ENCODE measurements around the gene LAMTOR4. TPM values are rescaled to one million over a fixed set of nuclear protein-coding genes. Genes with fewer than 3 reads are reported as not detected.

Gene LAMTOR4
- total and polyA plus RNA-seq, 2 donors (not counting 1 experiment from before 2014, with no cell fraction given), result 214 to 448 TPM

GRCh38 chr7:100158229-100159098, 9.7 kb downstream of the LAMTOR4 start, which contains the start of gene TRAPPC14:
Gene TRAPPC14 (minus strand): TSS chr7:100158723. CDS start chr7:100158499, 224 bp downstream.
- no peaks in the 10 kb centered on the region for H3K27me3 ChIP-seq (replicated peaks in 1 of 4; ENCODE audit: control extremely low read depth in 1 of 4, control insufficient read depth in 3 of 4, insufficient read depth in 4 of 4, low read length in 3 of 4)
- POLR2A ChIA-PET, result interaction anchor here (0.7 to 2.9 kb wide), 2 partner anchors 10 to 30 kb away, joined by 5 to 16 read pairs; partner anchors contain the start of gene LAMTOR4
- TF ChIP-seq CTCF (IDR thresholded peaks at IDR 0.05), result no peak
- TF ChIP-seq EZH2 (IDR thresholded peaks at IDR 0.05; ENCODE audit: borderline replicate concordance, insufficient read depth, low read depth, low read length, poor library complexity, severe bottlenecking), result no peak
- peaks cover 28% of the 10 kb centered on the region for H4K20me1 ChIP-seq (ENCODE audit: control insufficient read depth, insufficient read depth, low read length, poor library complexity, severe bottlenecking)
- CTCF ChIA-PET, result interaction anchor here (0.5 to 5.1 kb wide), 6 partner anchors 9 to 38 kb away, joined by 3 to 18 read pairs (median 4); partner anchors contain the start of gene LAMTOR4
- peaks cover 23% of the 10 kb centered on the region for H3K79me2 ChIP-seq (ENCODE audit: control insufficient read depth, insufficient read depth, low read length)
- DNase-seq (peak; percentile 93), ATAC-seq (ENCODE audit: low read depth) (peak; percentile 93)
- peaks cover 0 to 41% of the 10 kb centered on the region in 2 experiments for H3K36me3 ChIP-seq (replicated peaks in 1 of 2; ENCODE audit: control extremely low read depth in 1 of 2, control insufficient read depth in 1 of 2, extremely low read depth in 1 of 2, insufficient read depth in 2 of 2, low read length in 1 of 2)
- intact Hi-C loops (cut with micrococcal nuclease), result loop anchor here (1.0 to 5.0 kb wide), 6 partner anchors 10 to 179 kb away; partner anchors contain the start of genes GAL3ST4, GPC2, LAMTOR4 and MBLAC1
- under 1% methylated on average over 81 of the region's 87 CpGs for WGBS (ENCODE audit: insufficient coverage)
- H2AFZ ChIP-seq (ENCODE audit: insufficient read depth, low read depth, low read length, poor library complexity, severe bottlenecking), result peak within 1 kb of the TSS; percentile 97
- H3K4me2 ChIP-seq (replicated peaks; ENCODE audit: low read depth, low read length, poor library complexity, severe bottlenecking), result peak within 1 kb of the TSS; percentile 92
- Mint-ChIP-seq H3K4me3 (peak within 1 kb of the TSS; percentile 89), H3K27ac (peak within 1 kb of the TSS; percentile 90), H3K27me3 (no peaks in the 10 kb centered on the region), H3K9me3 (ENCODE audit: insufficient read depth) (no peaks in the 10 kb centered on the region), H3K4me1 (peaks cover 43% of the 10 kb centered on the region)
- H3K9me3 ChIP-seq (ENCODE audit: control extremely low read depth in 1 of 3, control insufficient read depth in 2 of 3, insufficient read depth in 1 of 3, low read length in 2 of 3), result no peaks in the 10 kb centered on the region
- H3K9ac ChIP-seq (ENCODE audit: low read length), result peak within 1 kb of the TSS; percentile 95
- peak within 1 kb of the TSS; percentile 68 to 84 for H3K27ac ChIP-seq (ENCODE audit: low read length in 2 of 2)
- H3K4me1 ChIP-seq (ENCODE audit: control insufficient read depth in 2 of 2, insufficient read depth in 2 of 2, low read length in 2 of 2), result peaks cover 22 to 27% of the 10 kb centered on the region in 2 donors
- peak within 1 kb of the TSS; percentile 56 to 95 (median 73) for H3K4me3 ChIP-seq (ENCODE audit: control extremely low read depth in 1 of 5, extremely low read depth in 1 of 5, insufficient read depth in 1 of 5, low read depth in 2 of 5, low read length in 4 of 5)
